GM12878 (cell line): ENCODE measurements around the gene OFD1.

Experiments
- ASH2L ChIP-seq: fragments of 300-600, 200-600 bp; sonication (generic); IDR thresholded peaks from 2 replicates; pipeline ENCODE4 v1.6.1; 2017; ENCODE audit warnings: low read depth, mild to moderate bottlenecking, borderline replicate concordance
- BRCA1 ChIP-seq: IDR thresholded peaks from 2 replicates; pipeline ENCODE4 v1.6.1; 2011; ENCODE audit warnings: low read depth, low read length, improper control_type of control experiment
- HCFC1 ChIP-seq: fragments of 150-350 bp; IDR thresholded peaks from 2 replicates; pipeline ENCODE4 v1.6.1; 2014; ENCODE audit warnings: low read length
- POLR2AphosphoS2 ChIP-seq: IDR thresholded peaks from 2 replicates; pipeline ENCODE4 v1.6.1; 2011; ENCODE audit warnings: low read depth, mild to moderate bottlenecking, low read length, improper control_type of control experiment, moderate library complexity
- SMARCA5 ChIP-seq: fragments of 450-650 bp; IDR thresholded peaks from 2 replicates; pipeline ENCODE4 v1.6.1; 2017; ENCODE audit warnings: mild to moderate bottlenecking
- SPI1 ChIP-seq: IDR thresholded peaks from 2 replicates; pipeline ENCODE4 v1.6.1; 2011; ENCODE audit warnings: low read depth, mild to moderate bottlenecking, low read length, moderate library complexity, borderline replicate concordance; ENCODE audit not compliant: insufficient read depth
- TF ChIP-seq, protein P1 (sequence below), 3 experiments: IDR thresholded peaks in 2 of 3; conservative IDR thresholded peaks in 1 of 3; 2 replicates each; pipeline ENCODE4 v1.5.1; 2011; ENCODE audit warnings: low read depth in 3 of 3, low read length in 3 of 3, mild to moderate bottlenecking in 3 of 3, control low read depth in 2 of 3, moderate library complexity in 2 of 3, inconsistent platforms in 1 of 3, mixed read lengths in 1 of 3; ENCODE audit not compliant: control insufficient read depth in 2 of 3, insufficient read depth in 1 of 3; ENCODE audit errors: extremely low read depth in 1 of 3

GRCh38 chrX:13768939-13769338, 34.4 kb downstream of the OFD1 start:
- TF ChIP-seq HCFC1 (no peak), POLR2AphosphoS2 (no peak), SPI1 (no peak), ASH2L (no peak), BRCA1 (no peak), SMARCA5 (no peak)
- TF ChIP-seq, protein P1, sequence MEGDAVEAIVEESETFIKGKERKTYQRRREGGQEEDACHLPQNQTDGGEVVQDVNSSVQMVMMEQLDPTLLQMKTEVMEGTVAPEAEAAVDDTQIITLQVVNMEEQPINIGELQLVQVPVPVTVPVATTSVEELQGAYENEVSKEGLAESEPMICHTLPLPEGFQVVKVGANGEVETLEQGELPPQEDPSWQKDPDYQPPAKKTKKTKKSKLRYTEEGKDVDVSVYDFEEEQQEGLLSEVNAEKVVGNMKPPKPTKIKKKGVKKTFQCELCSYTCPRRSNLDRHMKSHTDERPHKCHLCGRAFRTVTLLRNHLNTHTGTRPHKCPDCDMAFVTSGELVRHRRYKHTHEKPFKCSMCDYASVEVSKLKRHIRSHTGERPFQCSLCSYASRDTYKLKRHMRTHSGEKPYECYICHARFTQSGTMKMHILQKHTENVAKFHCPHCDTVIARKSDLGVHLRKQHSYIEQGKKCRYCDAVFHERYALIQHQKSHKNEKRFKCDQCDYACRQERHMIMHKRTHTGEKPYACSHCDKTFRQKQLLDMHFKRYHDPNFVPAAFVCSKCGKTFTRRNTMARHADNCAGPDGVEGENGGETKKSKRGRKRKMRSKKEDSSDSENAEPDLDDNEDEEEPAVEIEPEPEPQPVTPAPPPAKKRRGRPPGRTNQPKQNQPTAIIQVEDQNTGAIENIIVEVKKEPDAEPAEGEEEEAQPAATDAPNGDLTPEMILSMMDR (IDR thresholded peaks at IDR 0.05 in 2 of 3, conservative IDR thresholded peaks at IDR 0.05 in 1 of 3; ENCODE audit: control insufficient read depth in 2 of 3, extremely low read depth in 1 of 3, insufficient read depth in 1 of 3, low read depth in 3 of 3, low read length in 3 of 3) = no peak
